H9 (cell line): ENCODE data around the gene RXRB. TPM values are rescaled to one million over a fixed set of nuclear protein-coding genes. Genes with fewer than 3 reads are reported as not detected.

Experiments
- DNase-seq: peaks from one replicate; pipeline ENCODE4 v3.0.0-alpha.2; 2017
- H2AFZ ChIP-seq: one replicate; pipeline ENCODE4 v1.6.1; 2013; ENCODE audit warnings: mild to moderate bottlenecking, low read length, control low read depth, moderate library complexity
- H2AK5ac ChIP-seq: 2 replicates; pipeline ENCODE4 v1.6.1; 2013; ENCODE audit warnings: low read length, control low read depth, mixed read lengths; ENCODE audit not compliant: insufficient read length
- H2BK120ac ChIP-seq: one replicate; pipeline ENCODE4 v1.6.1; 2013; ENCODE audit warnings: low read depth, mild to moderate bottlenecking, low read length, control low read depth, inconsistent platforms; ENCODE audit not compliant: poor library complexity, severe bottlenecking
- H2BK12ac ChIP-seq: 2 replicates; pipeline ENCODE4 v1.6.1; 2013; ENCODE audit warnings: low read length, control low read depth, mixed read lengths, low read depth; ENCODE audit not compliant: insufficient read length
- H2BK15ac ChIP-seq: 2 replicates; pipeline ENCODE4 v1.6.1; 2013; ENCODE audit warnings: low read depth, low read length, control low read depth
- H2BK20ac ChIP-seq: one replicate; pipeline ENCODE4 v1.6.1; 2013; ENCODE audit warnings: low read depth, mild to moderate bottlenecking, low read length, control low read depth, inconsistent platforms; ENCODE audit not compliant: poor library complexity, severe bottlenecking
- H2BK5ac ChIP-seq: 2 replicates; pipeline ENCODE4 v1.6.1; 2013; ENCODE audit warnings: low read length, control low read depth, mixed read lengths; ENCODE audit not compliant: insufficient read length
- H3K14ac ChIP-seq: 2 replicates; pipeline ENCODE4 v1.6.1; 2013; ENCODE audit warnings: low read length, control low read depth; ENCODE audit not compliant: insufficient read depth
- H3K18ac ChIP-seq: 2 replicates; pipeline ENCODE4 v1.6.1; 2013; ENCODE audit warnings: low read depth, mild to moderate bottlenecking, mixed read lengths, low read length, control low read depth; ENCODE audit not compliant: insufficient read length
- H3K23ac ChIP-seq: 2 replicates; pipeline ENCODE4 v1.6.1; 2013; ENCODE audit warnings: low read length, control low read depth, mixed read lengths, low read depth; ENCODE audit not compliant: insufficient read length
- H3K23me2 ChIP-seq: 2 replicates; pipeline ENCODE4 v1.6.1; 2013; ENCODE audit warnings: low read depth, mild to moderate bottlenecking, mixed read lengths, low read length, control low read depth; ENCODE audit not compliant: insufficient read length, poor library complexity, severe bottlenecking
- H3K27ac ChIP-seq: 2 replicates; pipeline ENCODE4 v1.5.1; 2013; ENCODE audit warnings: low read length, control low read depth, mixed read lengths, low read depth; ENCODE audit not compliant: insufficient read length
- H3K27me3 ChIP-seq: 2 replicates; pipeline ENCODE4 v1.6.1; 2013; ENCODE audit warnings: low read length, control low read depth, inconsistent platforms; ENCODE audit not compliant: insufficient read depth
- H3K4ac ChIP-seq: 2 replicates; pipeline ENCODE4 v1.6.1; 2013; ENCODE audit warnings: low read depth, mild to moderate bottlenecking, control low read depth, inconsistent platforms, low read length, moderate library complexity
- H3K4me1 ChIP-seq: 2 replicates; pipeline ENCODE4 v1.6.1; 2013; ENCODE audit warnings: low read length, control low read depth, inconsistent platforms; ENCODE audit not compliant: insufficient read depth
- H3K4me2 ChIP-seq: 2 replicates; pipeline ENCODE4 v1.6.1; 2013; ENCODE audit warnings: low read length, control low read depth, mixed read lengths; ENCODE audit not compliant: insufficient read length, insufficient read depth
- H3K56ac ChIP-seq: 2 replicates; pipeline ENCODE4 v1.6.1; 2013; ENCODE audit warnings: low read depth, mild to moderate bottlenecking, mixed read lengths, low read length, control low read depth; ENCODE audit not compliant: insufficient read length
- H3K79me1 ChIP-seq: 2 replicates; pipeline ENCODE4 v1.6.1; 2013; ENCODE audit warnings: low read depth, mild to moderate bottlenecking, moderate library complexity, low read length, control low read depth, inconsistent platforms; ENCODE audit not compliant: insufficient read depth, poor library complexity, severe bottlenecking
- H3K79me2 ChIP-seq: 2 replicates; pipeline ENCODE4 v1.6.1; 2013; ENCODE audit warnings: low read length, control low read depth, inconsistent platforms; ENCODE audit not compliant: insufficient read depth
- H3K9ac ChIP-seq: 2 replicates; pipeline ENCODE4 v1.6.1; 2013; ENCODE audit warnings: low read length, control low read depth, mixed read lengths; ENCODE audit not compliant: insufficient read length; ENCODE audit errors: extremely low read depth
- H3K9me3 ChIP-seq: one replicate; pipeline ENCODE4 v1.6.1; 2013; ENCODE audit warnings: low read depth, low read length, inconsistent platforms; ENCODE audit not compliant: control insufficient read depth
- H3T11ph ChIP-seq: one replicate; pipeline ENCODE4 v1.6.1; 2013; ENCODE audit warnings: mild to moderate bottlenecking, low read length, control low read depth, inconsistent platforms
- H4K20me1 ChIP-seq: one replicate; pipeline ENCODE4 v1.6.1; 2013; ENCODE audit not compliant: control insufficient read depth, insufficient read length, insufficient read depth
- H4K5ac ChIP-seq: 2 replicates; pipeline ENCODE4 v1.6.1; 2013; ENCODE audit warnings: low read depth, mild to moderate bottlenecking, mixed read lengths, low read length, control low read depth; ENCODE audit not compliant: insufficient read length
- H4K8ac ChIP-seq: replicated peaks from 2 replicates; pipeline ENCODE4 v1.6.1; 2013; ENCODE audit warnings: low read length, control low read depth, mixed read lengths, low read depth; ENCODE audit not compliant: insufficient read length
- H4K91ac ChIP-seq: 2 replicates; pipeline ENCODE4 v1.6.1; 2013; ENCODE audit warnings: low read depth, mild to moderate bottlenecking, moderate library complexity, mixed read lengths, low read length, control low read depth; ENCODE audit not compliant: insufficient read length
- H3K27ac Mint-ChIP-seq, 3 experiments: 2 replicates in 2 of 3; 3 replicates in 1 of 3; pipeline ENCODE4 v1.8.0; 2020 to 2021; ENCODE audit warnings: mixed read lengths in 3 of 3, mild to moderate bottlenecking in 1 of 3, moderate library complexity in 1 of 3
- H3K27me3 Mint-ChIP-seq: 2 replicates; pipeline ENCODE4 v1.8.0; 2021; ENCODE audit warnings: low read depth, mild to moderate bottlenecking, moderate library complexity, mixed read lengths
- H3K36me3 Mint-ChIP-seq, 3 experiments: 2 replicates in 2 of 3; 3 replicates in 1 of 3; pipeline ENCODE4 v1.8.0; 2020 to 2021; ENCODE audit warnings: low read depth in 3 of 3, mixed read lengths in 3 of 3; ENCODE audit not compliant: insufficient read depth in 1 of 3
- H3K4me1 Mint-ChIP-seq, 2 experiments: 2 replicates each; pipeline ENCODE4 v1.8.0; 2020; ENCODE audit warnings: mixed read lengths in 2 of 2
- H3K4me3 Mint-ChIP-seq, 2 experiments: 2 replicates in 1 of 2; 3 replicates in 1 of 2; pipeline ENCODE4 v1.8.0; 2020 to 2021; ENCODE audit warnings: mild to moderate bottlenecking in 2 of 2, mixed read lengths in 2 of 2, moderate library complexity in 1 of 2
- H3K9me3 Mint-ChIP-seq, 2 experiments: 2 replicates in 1 of 2; 3 replicates in 1 of 2; pipeline ENCODE4 v1.8.0; 2020; ENCODE audit warnings: mild to moderate bottlenecking in 2 of 2, mixed read lengths in 2 of 2, moderate library complexity in 1 of 2
- WGBS: extraction: QIAGEN DNeasy Blood & Tissue Kit; methylation state at CpG from one replicate; pipeline ENCODE4 v1.1.7; 2013; ENCODE audit warnings: missing lambda C conversion rate, low lambda C conversion rate, mixed read lengths; ENCODE audit not compliant: insufficient read length; ENCODE audit errors: extremely low coverage; 5-methylcytosine and 5-hydroxymethylcytosine counted together
- total RNA-seq: library from RNA; stranded (reverse); gene quantifications from 2 replicates; pipeline ENCODE4 v1.2.1, GENCODE V29; 2021
- TF ChIP-seq, protein P1 (sequence below): fragments of 200-600 bp; sonication (generic); conservative IDR thresholded peaks from 3 replicates; pipeline ENCODE4 v1.8.0; 2021; ENCODE audit warnings: antibody characterized with exemption, mild to moderate bottlenecking

RXRB gene
- total RNA-seq, 1 experiment from 2014 or later: 14.8 TPM

- Histone ChIP-seq H3K79me1 (no peaks in the 10 kb centered on the region), H3K9me3 (no peaks in the 10 kb centered on the region), H3K79me2 (no peaks in the 10 kb centered on the region), H4K8ac (no peak overlapping the region), H3K27ac (no peak overlapping the region), H2BK5ac (no peak overlapping the region), H3K23ac (no peak overlapping the region), H2AK5ac (no peak overlapping the region), H3K4me2 (no peak overlapping the region), H3K4me1 (no peaks in the 10 kb centered on the region; the same call in 1 of the 2 replicates), H4K5ac (no peak overlapping the region), H2BK12ac (no peak overlapping the region), H3K4ac (no peak overlapping the region), H2BK15ac (no peak overlapping the region), H2BK120ac (no peak overlapping the region), H3K18ac (no peak overlapping the region), H3K9ac (no peak overlapping the region), H2AFZ (no peak overlapping the region), H3K27me3 (no peaks in the 10 kb centered on the region; the same call in 1 of the 2 replicates), H4K91ac (no peak overlapping the region), H4K20me1 (no peaks in the 10 kb centered on the region), H3K14ac (no peak overlapping the region), H3T11ph (no peak overlapping the region), H2BK20ac (no peak overlapping the region), H3K23me2 (no peaks in the 10 kb centered on the region), H3K56ac (no peak overlapping the region)
- DNase-seq: no peak
- Mint-ChIP-seq H3K9me3 (no peaks in the 10 kb centered on the region; a peak in 1 of 5 replicates), H3K4me1 (peaks cover 4 to 12% of the 10 kb centered on the region in 2 experiments), H3K4me3 (no peak overlapping the region), H3K36me3 (no peaks in the 10 kb centered on the region; a peak in 1 of 7 replicates), H3K27ac (no peak overlapping the region), H3K27me3 (peaks cover 60% of the 10 kb centered on the region)
- TF ChIP-seq, protein P1, sequence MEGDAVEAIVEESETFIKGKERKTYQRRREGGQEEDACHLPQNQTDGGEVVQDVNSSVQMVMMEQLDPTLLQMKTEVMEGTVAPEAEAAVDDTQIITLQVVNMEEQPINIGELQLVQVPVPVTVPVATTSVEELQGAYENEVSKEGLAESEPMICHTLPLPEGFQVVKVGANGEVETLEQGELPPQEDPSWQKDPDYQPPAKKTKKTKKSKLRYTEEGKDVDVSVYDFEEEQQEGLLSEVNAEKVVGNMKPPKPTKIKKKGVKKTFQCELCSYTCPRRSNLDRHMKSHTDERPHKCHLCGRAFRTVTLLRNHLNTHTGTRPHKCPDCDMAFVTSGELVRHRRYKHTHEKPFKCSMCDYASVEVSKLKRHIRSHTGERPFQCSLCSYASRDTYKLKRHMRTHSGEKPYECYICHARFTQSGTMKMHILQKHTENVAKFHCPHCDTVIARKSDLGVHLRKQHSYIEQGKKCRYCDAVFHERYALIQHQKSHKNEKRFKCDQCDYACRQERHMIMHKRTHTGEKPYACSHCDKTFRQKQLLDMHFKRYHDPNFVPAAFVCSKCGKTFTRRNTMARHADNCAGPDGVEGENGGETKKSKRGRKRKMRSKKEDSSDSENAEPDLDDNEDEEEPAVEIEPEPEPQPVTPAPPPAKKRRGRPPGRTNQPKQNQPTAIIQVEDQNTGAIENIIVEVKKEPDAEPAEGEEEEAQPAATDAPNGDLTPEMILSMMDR: no peak
- 100% methylated on average over 2 of the region's 4 CpGs for WGBS
Observed at GRCh38 chr6:33185654-33186187, 14.7 kb downstream of the RXRB start.
